GM19193 (cell line): Measurements from ENCODE around the gene OBSCN.

Experiments used
- POLR2A ChIP-seq: IDR thresholded peaks from 4 replicates; pipeline ENCODE4 v1.6.1; 2011; ENCODE audit not compliant: insufficient read depth, insufficient read length; ENCODE audit errors: extremely low read depth

The OBSCN gene

GRCh38 chr1:228361314-228362140 lies 153.7 kb downstream of the OBSCN start:
- TF ChIP-seq POLR2A: no peak

- no peak for TF ChIP-seq POLR2A
These were observed 154.5 kb downstream of the OBSCN start for GRCh38 chr1:228362141-228362883.

GRCh38 chr1:228362884-228363450 lies 155.1 kb downstream of the OBSCN start:
- no peak for TF ChIP-seq POLR2A

GRCh38 chr1:228363686-228364067 lies 155.8 kb downstream of the OBSCN start:
- TF ChIP-seq POLR2A: no peak

GRCh38 chr1:228364068-228364705 lies 156.3 kb downstream of the OBSCN start:
- no peak for TF ChIP-seq POLR2A

GRCh38 chr1:228364706-228365213 lies 156.9 kb downstream of the OBSCN start:
- TF ChIP-seq POLR2A: no peak

- TF ChIP-seq POLR2A: no peak
These were observed 157.6 kb downstream of the OBSCN start for GRCh38 chr1:228365271-228366061.

- no peak for TF ChIP-seq POLR2A
These were observed 158.4 kb downstream of the OBSCN start for GRCh38 chr1:228366062-228366865.

- TF ChIP-seq POLR2A: no peak
These were observed 159.3 kb downstream of the OBSCN start for GRCh38 chr1:228366866-228367741.

- TF ChIP-seq POLR2A: no peak
These were observed 160.3 kb downstream of the OBSCN start for GRCh38 chr1:228367798-228368791.

- no peak for TF ChIP-seq POLR2A
These were observed 161.2 kb downstream of the OBSCN start for GRCh38 chr1:228368801-228369607.
